Prostate gland (tissue), 2 donors: ENCODE results near the gene TOM1. TPM values are rescaled to one million over a fixed set of nuclear protein-coding genes. Genes with fewer than 3 reads are reported as not detected.

ENCODE experiments used
- DNase-seq: peaks from one replicate; pipeline ENCODE4 v3.0.0-alpha.2; 2019; ENCODE audit warnings: low spot score
- H3K27ac ChIP-seq, 2 donors: fragments of 200-600 bp; sonication (generic); 2 replicates each; pipeline ENCODE4 v1.5.1; 2017 to 2019
- H3K27me3 ChIP-seq: fragments of 200-600 bp; sonication (generic); replicated peaks from 2 replicates; pipeline ENCODE4 v1.5.1; 2019; ENCODE audit not compliant: insufficient read depth
- H3K36me3 ChIP-seq, 2 donors: fragments of 200-600 bp; sonication (generic); 1 replicate in 1 of 2; 2 replicates in 1 of 2; pipeline versions ENCODE4 v1.5.1 to v1.8.1; 2017 to 2019
- H3K4me1 ChIP-seq: fragments of 200-600 bp; sonication (generic); replicated peaks from 2 replicates; pipeline ENCODE4 v1.5.1; 2019
- H3K4me3 ChIP-seq, 2 donors: fragments of 200-600 bp; sonication (generic); 2 replicates each; pipeline ENCODE4 v1.5.1; 2017 to 2019
- H3K9me3 ChIP-seq: fragments of 200-600 bp; sonication (generic); 2 replicates; pipeline ENCODE4 v1.5.1; 2017
- CTCF ChIP-seq, 4 experiments: fragments of 200-600 bp in 2 of 4; fragments of 450-650 bp in 2 of 4; sonication (generic) in 2 of 4; IDR thresholded peaks; 1 replicate in 3 of 4; 2 replicates in 1 of 4; pipeline ENCODE4 v1.5.1; 2016 to 2019; ENCODE audit warnings: antibody characterized with exemption in 4 of 4, mild to moderate bottlenecking in 2 of 4, moderate library complexity in 2 of 4
- POLR2A ChIP-seq: fragments of 450-650 bp; IDR thresholded peaks from one replicate; pipeline ENCODE4 v1.6.1; 2016; ENCODE audit warnings: antibody characterized with exemption, mild to moderate bottlenecking
- POLR2AphosphoS5 ChIP-seq: sonication (generic); formaldehyde crosslinking; IDR thresholded peaks from one replicate; pipeline ENCODE4 v1.6.1; 2017; ENCODE audit warnings: antibody characterized with exemption
- WGBS: methylation state at CpG from one replicate; pipeline ENCODE4 v1.1.5; 2018; 5-methylcytosine and 5-hydroxymethylcytosine counted together
- intact Hi-C: fragments of 100-400 bp; cut with DNase I; formaldehyde crosslinking; loops from one replicate; pipeline ENCODE4 v1.14.2; 2022
- total RNA-seq, 2 donors: library from RNA; depleted of rRNA; stranded (reverse); fragments of >200 nt; gene quantifications; one replicate each; pipeline ENCODE4 v1.1.0, GENCODE V29; 2016

TOM1 gene
- total RNA-seq, 2 donors from 2014 or later, result 65.6 to 68.6 TPM

DNA sequence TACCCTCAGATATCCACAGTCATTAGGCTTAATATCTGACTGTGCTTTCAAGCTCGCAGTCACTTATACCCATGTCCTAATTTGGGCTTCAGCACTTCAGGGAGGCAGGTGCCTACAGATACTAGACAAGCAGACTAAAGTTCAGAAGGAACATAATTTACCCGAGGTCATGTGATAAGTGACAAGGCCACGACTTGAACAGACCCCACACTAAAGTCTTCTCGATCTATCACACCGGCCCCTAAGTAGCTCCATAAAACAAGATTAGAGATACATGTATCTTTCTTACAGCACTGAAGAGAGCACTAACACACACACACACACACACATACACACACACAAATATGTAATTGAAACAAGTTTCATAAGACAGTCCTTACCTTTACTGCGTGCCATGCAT is 32.6 kb downstream of the TOM1 start:
- Histone ChIP-seq H3K4me1 (no peaks in the 10 kb centered on the region), H3K4me3 (no peak overlapping the region), H3K36me3 (peaks cover 12 to 30% of the 10 kb centered on the region in 2 donors), H3K27ac (no peak overlapping the region), H3K9me3 (no peaks in the 10 kb centered on the region), H3K27me3 (no peaks in the 10 kb centered on the region)
- TF ChIP-seq POLR2A (no peak), POLR2AphosphoS5 (no peak), CTCF (IDR thresholded peaks at IDR 0.05) (no peak)
- WGBS, result 85% methylated on average over 6 of the region's 6 CpGs
- intact Hi-C loops, result no loop called here
- DNase-seq, result no peak

DNA sequence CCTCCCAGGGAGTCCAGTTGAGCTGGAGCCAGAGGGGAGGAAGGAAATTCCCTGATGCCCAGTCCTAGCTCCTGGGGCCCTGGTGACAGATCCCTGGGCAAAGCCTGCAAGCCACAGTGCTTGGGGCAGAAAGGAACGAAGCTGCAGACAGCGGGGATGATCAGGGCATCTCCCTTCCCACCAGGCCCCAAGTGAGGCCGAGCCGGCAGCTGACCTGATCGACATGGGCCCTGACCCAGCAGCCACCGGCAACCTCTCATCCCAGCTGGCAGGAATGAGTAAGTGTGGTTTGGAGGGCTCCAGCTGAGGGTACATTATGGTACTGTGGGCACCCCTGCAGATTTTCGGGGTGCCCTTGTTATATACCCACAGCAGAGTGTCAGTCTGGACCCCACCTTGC is 33.5 kb downstream of the TOM1 start:
- WGBS, result 90% methylated on average over 7 of the region's 7 CpGs
- Histone ChIP-seq H3K27me3 (no peaks in the 10 kb centered on the region), H3K9me3 (no peaks in the 10 kb centered on the region), H3K36me3 (peaks cover 11 to 26% of the 10 kb centered on the region in 2 donors), H3K4me3 (no peak overlapping the region), H3K27ac (no peak overlapping the region), H3K4me1 (no peaks in the 10 kb centered on the region)
- intact Hi-C loops, result no loop called here
- TF ChIP-seq POLR2A, result no peak
- TF ChIP-seq POLR2AphosphoS5, result no peak
- TF ChIP-seq CTCF (IDR thresholded peaks at IDR 0.05), result no peak
- no peak for DNase-seq

- 75% methylated on average over 9 of the region's 9 CpGs for WGBS
- Histone ChIP-seq H3K36me3 (peaks cover 17 to 31% of the 10 kb centered on the region in 2 donors), H3K9me3 (no peaks in the 10 kb centered on the region), H3K27ac (no peak overlapping the region), H3K4me1 (no peaks in the 10 kb centered on the region), H3K4me3 (no peak overlapping the region), H3K27me3 (no peaks in the 10 kb centered on the region)
- TF ChIP-seq POLR2AphosphoS5 (no peak), POLR2A (no peak), CTCF (IDR thresholded peaks at IDR 0.05) (no peak)
- DNase-seq, result no peak
- intact Hi-C loops, result no loop called here
Observed at GRCh38 chr22:35334004-35334403, 34.3 kb downstream of the TOM1 start.

GRCh38 chr22:35335468-35335867 is 35.8 kb downstream of the TOM1 start:
- DNase-seq, result no peak
- H3K27ac ChIP-seq, result no peak overlapping the region
- no peaks in the 10 kb centered on the region for H3K4me1 ChIP-seq
- no peak overlapping the region for H3K4me3 ChIP-seq
- no peaks in the 10 kb centered on the region for H3K9me3 ChIP-seq
- intact Hi-C loops, result no loop called here
- TF ChIP-seq POLR2A (no peak), CTCF (IDR thresholded peaks at IDR 0.05) (no peak), POLR2AphosphoS5 (no peak)
- H3K36me3 ChIP-seq, result peaks cover 18 to 32% of the 10 kb centered on the region in 2 donors
- H3K27me3 ChIP-seq, result no peaks in the 10 kb centered on the region
- WGBS, result 84% methylated on average over 6 of the region's 7 CpGs

DNA sequence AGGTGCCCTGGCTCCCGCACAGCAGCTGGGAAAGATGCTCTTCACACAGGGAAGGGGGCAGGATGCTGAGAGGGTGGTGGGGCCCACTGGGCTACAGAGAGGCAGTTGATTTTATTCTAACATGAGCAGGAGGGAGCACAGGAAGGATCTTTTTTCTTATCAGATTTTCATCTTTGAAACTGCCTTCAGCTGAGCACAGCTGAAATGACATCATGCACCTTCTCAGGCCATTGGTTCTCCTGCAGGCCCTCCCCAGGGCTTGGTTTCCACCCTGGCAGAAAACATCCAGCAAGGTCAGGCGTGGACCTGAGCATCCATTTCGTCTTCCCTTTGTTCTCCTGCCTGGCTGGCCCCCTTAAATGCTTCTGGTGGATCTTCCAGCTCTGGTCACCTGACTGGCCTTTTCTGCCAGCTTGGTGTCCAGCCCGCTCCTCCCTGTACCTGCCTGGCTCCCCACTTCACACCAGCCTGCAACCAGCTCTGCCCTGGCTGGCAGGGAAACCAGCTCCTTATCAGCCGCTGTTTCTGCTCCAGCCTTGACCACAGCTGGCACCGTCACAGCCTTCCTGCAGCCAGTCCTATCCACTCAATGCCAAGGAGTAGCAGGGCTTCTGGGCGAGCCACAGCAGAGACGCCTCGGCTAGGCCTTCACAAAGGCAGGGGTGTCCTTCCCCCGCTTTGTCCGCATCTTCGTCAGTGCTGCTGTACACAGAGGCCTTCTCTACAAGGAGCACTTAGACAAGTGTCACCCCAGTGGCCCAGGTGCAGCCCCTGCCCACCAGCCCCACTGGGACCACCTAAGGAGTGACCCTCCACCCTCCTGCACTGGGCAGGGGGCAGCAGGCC is 36.5 kb downstream of the TOM1 start:
- no peak for DNase-seq
- Histone ChIP-seq H3K4me3 (no peak overlapping the region), H3K36me3 (peaks cover 18 to 38% of the 10 kb centered on the region in 2 donors), H3K27ac (no peak overlapping the region), H3K4me1 (no peaks in the 10 kb centered on the region), H3K27me3 (no peaks in the 10 kb centered on the region), H3K9me3 (no peaks in the 10 kb centered on the region)
- TF ChIP-seq POLR2AphosphoS5, result no peak
- no peak for TF ChIP-seq CTCF (IDR thresholded peaks at IDR 0.05)
- TF ChIP-seq POLR2A, result no peak
- intact Hi-C loops, result no loop called here
- 74% methylated on average over 12 of the region's 12 CpGs for WGBS
